Prostate gland (tissue), 2 donors: Measurements from ENCODE around the gene GPR176.

ENCODE experiments used
- POLR2A ChIP-seq: fragments of 450-650 bp; IDR thresholded peaks from one replicate; pipeline ENCODE4 v1.6.1; 2016; ENCODE audit warnings: antibody characterized with exemption, mild to moderate bottlenecking
- POLR2AphosphoS5 ChIP-seq: sonication (generic); formaldehyde crosslinking; IDR thresholded peaks from one replicate; pipeline ENCODE4 v1.6.1; 2017; ENCODE audit warnings: antibody characterized with exemption
- TF ChIP-seq, protein P1 (sequence below), 4 experiments: fragments of 200-600 bp in 2 of 4; fragments of 450-650 bp in 2 of 4; sonication (generic) in 2 of 4; IDR thresholded peaks; 1 replicate in 3 of 4; 2 replicates in 1 of 4; pipeline ENCODE4 v1.5.1; 2016 to 2019; ENCODE audit warnings: antibody characterized with exemption in 4 of 4, mild to moderate bottlenecking in 2 of 4, moderate library complexity in 2 of 4

DNA sequence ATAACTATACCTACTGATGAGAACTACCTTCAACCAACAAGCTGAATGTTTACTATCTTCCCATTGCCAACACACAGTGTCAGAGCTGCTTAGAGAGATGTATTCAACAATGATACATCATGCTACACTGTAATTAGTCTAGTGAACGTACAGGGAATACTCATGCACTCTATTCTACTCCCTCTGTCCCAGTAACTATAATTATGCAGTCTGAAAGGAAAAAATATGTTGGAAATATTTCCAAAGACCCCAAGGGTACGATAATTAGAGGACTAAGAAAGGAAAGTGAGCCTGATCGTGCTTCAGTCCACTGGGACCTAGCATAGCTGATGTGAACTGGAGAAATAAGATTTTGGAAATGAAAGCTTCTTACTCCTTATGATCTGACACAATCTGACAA, 100.5 kb downstream of the GPR176 start:
- TF ChIP-seq, protein P1, sequence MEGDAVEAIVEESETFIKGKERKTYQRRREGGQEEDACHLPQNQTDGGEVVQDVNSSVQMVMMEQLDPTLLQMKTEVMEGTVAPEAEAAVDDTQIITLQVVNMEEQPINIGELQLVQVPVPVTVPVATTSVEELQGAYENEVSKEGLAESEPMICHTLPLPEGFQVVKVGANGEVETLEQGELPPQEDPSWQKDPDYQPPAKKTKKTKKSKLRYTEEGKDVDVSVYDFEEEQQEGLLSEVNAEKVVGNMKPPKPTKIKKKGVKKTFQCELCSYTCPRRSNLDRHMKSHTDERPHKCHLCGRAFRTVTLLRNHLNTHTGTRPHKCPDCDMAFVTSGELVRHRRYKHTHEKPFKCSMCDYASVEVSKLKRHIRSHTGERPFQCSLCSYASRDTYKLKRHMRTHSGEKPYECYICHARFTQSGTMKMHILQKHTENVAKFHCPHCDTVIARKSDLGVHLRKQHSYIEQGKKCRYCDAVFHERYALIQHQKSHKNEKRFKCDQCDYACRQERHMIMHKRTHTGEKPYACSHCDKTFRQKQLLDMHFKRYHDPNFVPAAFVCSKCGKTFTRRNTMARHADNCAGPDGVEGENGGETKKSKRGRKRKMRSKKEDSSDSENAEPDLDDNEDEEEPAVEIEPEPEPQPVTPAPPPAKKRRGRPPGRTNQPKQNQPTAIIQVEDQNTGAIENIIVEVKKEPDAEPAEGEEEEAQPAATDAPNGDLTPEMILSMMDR (IDR thresholded peaks at IDR 0.05) = no peak
- no peak for TF ChIP-seq POLR2AphosphoS5
- no peak for TF ChIP-seq POLR2A
